GM19455 (cell line): ENCODE measurements around the gene GUCY2C.

ENCODE experiments used
- ATAC-seq: cut with Tn5 transposase; IDR thresholded peaks from one replicate; pipeline ENCODE4 v1.9.1; 2021; ENCODE audit not compliant: unreplicated experiment

GUCY2C gene

GRCh38 chr12:14575585-14575984 lies 120.8 kb downstream of the GUCY2C start:
- ATAC-seq: no peak

GRCh38 chr12:14573118-14573517 lies 123.3 kb downstream of the GUCY2C start:
- ATAC-seq: no peak

- no peak for ATAC-seq
These were observed 124.0 kb downstream of the GUCY2C start for GRCh38 chr12:14572401-14572800.

GRCh38 chr12:14571779-14572178 lies 124.6 kb downstream of the GUCY2C start:
- ATAC-seq: no peak

- ATAC-seq: no peak
These were observed 126.2 kb downstream of the GUCY2C start for GRCh38 chr12:14570231-14570630.

GRCh38 chr12:14567351-14568162 lies 128.8 kb downstream of the GUCY2C start, which contains the start of gene PLBD1:
PLBD1 (minus strand) TSS chr12:14567883; CDS start chr12:14567696, 187 bp downstream.
- peak; percentile 60 for ATAC-seq

- no peak for ATAC-seq
These were observed 132.0 kb downstream of the GUCY2C start for GRCh38 chr12:14564336-14564959.

- ATAC-seq: no peak
These were observed 133.4 kb downstream of the GUCY2C start for GRCh38 chr12:14563046-14563445.
